Liver (tissue), 9 donors: ENCODE measurements around the gene GRIN2A. TPM values are rescaled to one million over a fixed set of nuclear protein-coding genes. Genes with fewer than 3 reads are reported as not detected.

Source experiments
- DNase-seq: peaks from one replicate; pipeline ENCODE4 v3.0.0-alpha.2; 2017; ENCODE audit warnings: low spot score
- H3K27ac ChIP-seq, 2 donors: one replicate each; pipeline ENCODE4 v1.7.0; 2013; ENCODE audit warnings: inconsistent platforms in 2 of 2, low read length in 2 of 2, control low read depth in 1 of 2, low read depth in 1 of 2, mild to moderate bottlenecking in 1 of 2
- H3K27me3 ChIP-seq, 4 donors: one replicate each; pipeline versions ENCODE4 v1.6.1 to v1.7.0; 2013; ENCODE audit warnings: low read length in 3 of 4, inconsistent platforms in 1 of 4, mild to moderate bottlenecking in 1 of 4, moderate library complexity in 1 of 4; ENCODE audit not compliant: control insufficient read depth in 4 of 4, insufficient read depth in 4 of 4
- H3K36me3 ChIP-seq, 4 donors: one replicate each; pipeline versions ENCODE4 v1.6.1 to v1.7.0; 2013; ENCODE audit warnings: low read length in 3 of 4, mild to moderate bottlenecking in 3 of 4, low read depth in 1 of 4, moderate library complexity in 1 of 4; ENCODE audit not compliant: control insufficient read depth in 4 of 4, insufficient read depth in 3 of 4
- H3K4me1 ChIP-seq, 4 donors: one replicate each; pipeline versions ENCODE4 v1.6.1 to v1.7.0; 2013; ENCODE audit warnings: low read length in 3 of 4, mild to moderate bottlenecking in 3 of 4, moderate library complexity in 1 of 4; ENCODE audit not compliant: control insufficient read depth in 4 of 4, insufficient read depth in 4 of 4
- H3K4me3 ChIP-seq, 3 donors: one replicate each; pipeline versions ENCODE4 v1.6.1 to v1.7.0; 2013; ENCODE audit warnings: low read length in 3 of 3, control low read depth in 1 of 3, low read depth in 1 of 3, mild to moderate bottlenecking in 1 of 3
- H3K9ac ChIP-seq, 2 donors: one replicate each; pipeline ENCODE4 v1.7.0; 2013; ENCODE audit warnings: low read length in 2 of 2, mild to moderate bottlenecking in 2 of 2, moderate library complexity in 2 of 2, control low read depth in 1 of 2, low read depth in 1 of 2
- H3K9me3 ChIP-seq, 4 donors: one replicate each; pipeline versions ENCODE4 v1.6.1 to v1.7.0; 2013; ENCODE audit warnings: low read length in 3 of 4; ENCODE audit not compliant: control insufficient read depth in 4 of 4
- ATF3 ChIP-seq: IDR thresholded peaks from 2 replicates; pipeline ENCODE4 v1.6.1; 2016; ENCODE audit warnings: antibody characterized with exemption
- CTCF ChIP-seq: fragments of 150-350 bp; IDR thresholded peaks from 2 replicates; pipeline ENCODE4 v1.5.1; 2017; ENCODE audit warnings: improper control_type of control experiment, low read depth, low read length; ENCODE audit not compliant: missing input control
- EGR1 ChIP-seq, 2 donors: IDR thresholded peaks; 2 replicates each; pipeline ENCODE4 v1.6.1; 2016 to 2018; ENCODE audit warnings: antibody characterized with exemption in 2 of 2, low read depth in 2 of 2
- FOXA1 ChIP-seq: IDR thresholded peaks from 2 replicates; pipeline ENCODE4 v1.6.1; 2016; ENCODE audit warnings: antibody characterized with exemption
- FOXA2 ChIP-seq: IDR thresholded peaks from 2 replicates; pipeline ENCODE4 v1.6.1; 2016; ENCODE audit warnings: antibody characterized with exemption
- GABPA ChIP-seq, 2 donors: IDR thresholded peaks in 1 of 2; conservative IDR thresholded peaks in 1 of 2; 2 replicates each; pipeline ENCODE4 v1.6.1; 2016; ENCODE audit warnings: antibody characterized with exemption in 2 of 2, mild to moderate bottlenecking in 1 of 2, moderate library complexity in 1 of 2
- HNF4A ChIP-seq, 2 donors: conservative IDR thresholded peaks; 2 replicates each; pipeline ENCODE4 v1.6.1; 2016; ENCODE audit warnings: antibody characterized with exemption in 2 of 2, mild to moderate bottlenecking in 2 of 2
- JUND ChIP-seq, 2 donors: IDR thresholded peaks; 2 replicates each; pipeline ENCODE4 v1.6.1; 2016; ENCODE audit warnings: antibody characterized with exemption in 2 of 2
- MAX ChIP-seq: IDR thresholded peaks from 2 replicates; pipeline ENCODE4 v1.6.1; 2016; ENCODE audit warnings: antibody characterized with exemption
- NR2F2 ChIP-seq: IDR thresholded peaks from 2 replicates; pipeline ENCODE4 v1.6.1; 2016; ENCODE audit warnings: antibody characterized with exemption
- RAD21 ChIP-seq, 2 donors: IDR thresholded peaks; 2 replicates each; pipeline ENCODE4 v1.6.1; 2016; ENCODE audit warnings: antibody characterized with exemption in 2 of 2, mild to moderate bottlenecking in 2 of 2
- REST ChIP-seq: IDR thresholded peaks from 2 replicates; pipeline ENCODE4 v1.6.1; 2016; ENCODE audit warnings: antibody characterized with exemption, mild to moderate bottlenecking
- SP1 ChIP-seq: IDR thresholded peaks from 2 replicates; pipeline ENCODE4 v1.6.1; 2018; ENCODE audit warnings: antibody characterized with exemption, mild to moderate bottlenecking
- TAF1 ChIP-seq: conservative IDR thresholded peaks from 2 replicates; pipeline ENCODE4 v1.6.1; 2016; ENCODE audit warnings: antibody characterized with exemption, mild to moderate bottlenecking
- YY1 ChIP-seq: IDR thresholded peaks from 2 replicates; pipeline ENCODE4 v1.6.1; 2016; ENCODE audit warnings: antibody characterized with exemption, mild to moderate bottlenecking
- WGBS: extraction: QIAGEN DNeasy Blood & Tissue Kit; methylation state at CpG from one replicate; pipeline ENCODE4 v1.1.7; 2013; 5-methylcytosine and 5-hydroxymethylcytosine counted together
- polyA plus RNA-seq, 2 donors: library from polyadenylated mRNA; stranded (reverse) in 1 of 2; unstranded in 1 of 2; fragments of 200-250 nt in 1 of 2; fragments of >200 nt in 1 of 2; fragmentation: Nextera tagmentation in 1 of 2; extraction: Ambion mirVana in 1 of 2; gene quantifications; one replicate each; pipeline versions ENCODE4 v1.2.1 to v1.2.3, GENCODE V29; 2013 to 2015
- total RNA-seq, 2 donors: library from RNA; depleted of rRNA; stranded (reverse); fragments of >200 nt; gene quantifications; one replicate each; pipeline ENCODE4 v1.2.3, GENCODE V29; 2014
- TF ChIP-seq, protein P1 (sequence below): IDR thresholded peaks from 2 replicates; pipeline ENCODE4 v1.6.1; 2016; ENCODE audit warnings: antibody characterized with exemption
- donor health status: healthy.
- donor health status: healthy.
- donor health status: healthy.
- donor health status: healthy.
- donor health status: healthy.

Gene GRIN2A
- total and polyA plus RNA-seq, 4 donors, result under 0.01 to 0.08 (median 0.07) TPM; not detected in 1

DNA sequence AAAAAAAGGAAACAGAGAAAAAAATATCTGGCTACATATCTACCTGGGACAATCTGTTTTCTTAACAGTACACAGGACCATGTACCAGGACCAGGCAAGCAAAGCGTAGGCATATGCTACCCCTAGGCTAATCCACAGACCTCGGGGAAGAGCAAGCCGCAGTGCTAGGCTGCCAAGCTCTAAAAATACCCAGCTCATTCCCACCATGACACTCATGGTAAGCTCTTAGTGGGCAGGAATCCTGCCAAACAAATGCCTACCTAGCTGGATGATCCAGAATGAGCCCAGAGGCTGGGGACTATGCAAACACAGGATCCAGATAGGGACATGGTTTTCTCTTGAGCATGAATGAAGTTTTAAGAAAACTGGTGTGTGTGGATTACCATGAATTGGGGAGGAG lies 95.6 kb downstream of the GRIN2A start:
- no peak for DNase-seq
- no peaks in the 10 kb centered on the region for H3K4me1 ChIP-seq
- TF ChIP-seq TAF1 (no peak), FOXA2 (no peak), MAX (no peak), JUND (IDR thresholded peaks at IDR 0.05) (no peak), RAD21 (IDR thresholded peaks at IDR 0.05) (no peak), GABPA (IDR thresholded peaks at IDR 0.05 in 1 of 2, conservative IDR thresholded peaks at IDR 0.05 in 1 of 2) (no peak), ATF3 (no peak), YY1 (no peak)
- TF ChIP-seq, protein P1, sequence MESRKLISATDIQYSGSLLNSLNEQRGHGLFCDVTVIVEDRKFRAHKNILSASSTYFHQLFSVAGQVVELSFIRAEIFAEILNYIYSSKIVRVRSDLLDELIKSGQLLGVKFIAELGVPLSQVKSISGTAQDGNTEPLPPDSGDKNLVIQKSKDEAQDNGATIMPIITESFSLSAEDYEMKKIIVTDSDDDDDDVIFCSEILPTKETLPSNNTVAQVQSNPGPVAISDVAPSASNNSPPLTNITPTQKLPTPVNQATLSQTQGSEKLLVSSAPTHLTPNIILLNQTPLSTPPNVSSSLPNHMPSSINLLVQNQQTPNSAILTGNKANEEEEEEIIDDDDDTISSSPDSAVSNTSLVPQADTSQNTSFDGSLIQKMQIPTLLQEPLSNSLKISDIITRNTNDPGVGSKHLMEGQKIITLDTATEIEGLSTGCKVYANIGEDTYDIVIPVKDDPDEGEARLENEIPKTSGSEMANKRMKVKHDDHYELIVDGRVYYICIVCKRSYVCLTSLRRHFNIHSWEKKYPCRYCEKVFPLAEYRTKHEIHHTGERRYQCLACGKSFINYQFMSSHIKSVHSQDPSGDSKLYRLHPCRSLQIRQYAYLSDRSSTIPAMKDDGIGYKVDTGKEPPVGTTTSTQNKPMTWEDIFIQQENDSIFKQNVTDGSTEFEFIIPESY, result no peak
- H3K9ac ChIP-seq, result no peak overlapping the region
- 60% methylated on average over 3 of the region's 3 CpGs for WGBS
- H3K4me3 ChIP-seq, result no peak overlapping the region
- peaks cover 0 to 10% (median 0%) of the 10 kb centered on the region in 4 donors for H3K27me3 ChIP-seq
- peaks cover 0 to 1% (median 0%) of the 10 kb centered on the region in 4 donors for H3K36me3 ChIP-seq
- no peaks in the 10 kb centered on the region for H3K9me3 ChIP-seq
- H3K27ac ChIP-seq, result no peak overlapping the region

DNA sequence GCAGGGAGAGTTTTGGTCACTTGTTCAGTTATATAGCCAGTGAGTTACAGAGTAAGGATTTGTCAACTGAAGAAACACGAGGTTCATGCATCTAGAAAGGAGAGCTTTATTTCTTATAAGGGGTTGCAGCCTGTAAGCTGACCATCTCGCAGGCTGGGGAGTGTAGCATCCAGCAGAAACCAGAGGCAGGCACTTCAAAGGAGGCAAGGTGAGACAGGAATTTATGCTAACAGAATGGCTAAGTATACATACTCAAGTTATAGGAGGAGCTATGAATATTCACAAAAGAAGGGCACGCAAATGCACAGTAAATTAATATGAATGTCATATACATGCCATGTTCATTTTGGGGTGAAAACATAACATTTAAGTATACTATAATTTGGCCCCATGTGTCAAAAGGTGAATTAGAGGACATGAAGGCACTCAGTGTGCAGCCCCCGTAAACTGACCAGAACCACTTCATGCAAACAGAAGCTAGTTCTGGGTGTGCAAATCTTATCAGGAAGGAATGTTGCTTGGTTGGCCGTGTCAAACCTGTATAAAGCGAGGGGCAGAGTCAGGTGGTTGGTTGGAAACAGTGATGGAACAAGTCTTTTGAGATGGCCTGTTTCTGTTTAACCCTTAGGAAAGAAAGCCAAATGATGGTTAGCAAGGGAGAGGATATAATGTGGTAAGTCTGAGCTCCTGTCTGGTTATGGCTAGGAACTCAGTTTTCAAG lies 97.0 kb downstream of the GRIN2A start:
- Histone ChIP-seq H3K4me3 (no peak overlapping the region), H3K9me3 (no peaks in the 10 kb centered on the region), H3K36me3 (peaks cover 0 to 1% (median 0%) of the 10 kb centered on the region in 4 donors), H3K27me3 (peaks cover 0 to 4% (median 0%) of the 10 kb centered on the region in 4 donors), H3K4me1 (no peaks in the 10 kb centered on the region), H3K9ac (no peak overlapping the region), H3K27ac (no peak overlapping the region)
- DNase-seq, result no peak
- TF ChIP-seq FOXA2, result no peak
- TF ChIP-seq SP1, result no peak
- TF ChIP-seq CTCF, result no peak
- TF ChIP-seq YY1, result no peak
- TF ChIP-seq REST, result no peak
- TF ChIP-seq HNF4A (conservative IDR thresholded peaks at IDR 0.05), result no peak
- no peak for TF ChIP-seq FOXA1
- TF ChIP-seq EGR1 (IDR thresholded peaks at IDR 0.05; ENCODE audit: low read depth in 2 of 2), result no peak
- TF ChIP-seq MAX, result no peak
- TF ChIP-seq JUND (IDR thresholded peaks at IDR 0.05), result no peak
- TF ChIP-seq NR2F2, result no peak
- WGBS, result 72% methylated on average over 6 of the region's 6 CpGs
